ENCODE results near the gene GRIA1. TPM values are rescaled to one million over a fixed set of nuclear protein-coding genes. Genes with fewer than 3 reads are reported as not detected.

Gene GRIA1
- total and polyA plus RNA-seq, 2 of the 13 experiments (the other 11 are each of a cell fraction or from before 2014, with no cell fraction given): not detected

DNA sequence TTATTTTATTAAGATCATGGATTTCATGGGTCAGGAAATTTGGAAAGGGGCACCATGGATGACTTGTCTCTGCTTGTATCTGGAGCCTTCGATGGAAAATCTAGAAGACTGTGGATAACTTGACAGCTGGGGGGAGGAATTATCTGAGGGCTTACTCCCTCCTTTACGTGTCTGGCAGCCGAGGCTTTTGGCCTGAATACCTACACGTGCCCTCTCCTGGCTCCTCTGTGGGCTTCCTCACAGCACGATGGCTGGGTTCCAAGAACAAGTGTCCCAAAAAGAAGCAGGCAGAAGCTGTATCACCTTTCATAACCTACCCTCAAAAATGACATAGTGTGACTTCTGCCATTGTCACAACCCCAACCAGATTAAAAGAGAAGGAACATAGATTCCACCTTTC lies 228.9 kb downstream of the GRIA1 start:
- POLR2A ChIA-PET: no interaction called here
- in situ Hi-C loops (cut with HindIII; ENCODE audit: extremely low pct_ligation_motif_present, low pct_unique_long_range_greater_than_20kb): no loop called here
- no TSS peak for BruUV-seq (replicated peaks)

More for the DNA sequence above, 228.9 kb downstream of the GRIA1 start:
- WGBS (ENCODE audit: low lambda C conversion rate): 6% methylated on average over 5 of the region's 5 CpGs
- Histone ChIP-seq H3K79me2 (ENCODE audit: insufficient read depth, low read length) (no peaks in the 10 kb centered on the region), H3K4me3 (replicated peaks in 1 of 3; ENCODE audit: insufficient read depth in 1 of 3, low read depth in 2 of 3, low read length in 3 of 3) (no peak overlapping the region), H3K4me1 (ENCODE audit: insufficient read depth, low read length) (no peaks in the 10 kb centered on the region), H4K20me1 (ENCODE audit: insufficient read depth, low read length) (no peaks in the 10 kb centered on the region), H3K27me3 (ENCODE audit: control insufficient read depth in 1 of 2, insufficient read depth in 2 of 2, low read length in 2 of 2) (no peaks in the 10 kb centered on the region), H3K36me3 (replicated peaks in 1 of 2; ENCODE audit: control insufficient read depth in 1 of 2, insufficient read depth in 2 of 2, low read length in 2 of 2) (no peaks in the 10 kb centered on the region), H3K9ac (ENCODE audit: insufficient read depth, low read depth, low read length) (no peak overlapping the region), H2AFZ (ENCODE audit: low read length) (no peak overlapping the region), H3K27ac (ENCODE audit: extremely low read length, insufficient read depth, low read length) (no peak overlapping the region), H3K9me3 (ENCODE audit: low read length) (no peaks in the 10 kb centered on the region), H3K4me2 (ENCODE audit: low read depth, low read length) (no peak overlapping the region)
- FAIRE-seq (no peak), DNase-seq (ENCODE audit: low spot score) (no peak), ATAC-seq (no peak)
- CTCF ChIA-PET (ENCODE audit: low intra/inter-chr PET ratio, low total read pairs): no interaction called here
- TF ChIP-seq MIER2 (CRISPR knock-in tag; IDR thresholded peaks at IDR 0.05): no peak
- TF ChIP-seq ZNF17 (CRISPR knock-in tag; IDR thresholded peaks at IDR 0.05): no peak
- no peak for TF ChIP-seq XRCC5 (optimal IDR thresholded peaks at IDR 0.05; ENCODE audit: low read length)
- TF ChIP-seq, protein P1, sequence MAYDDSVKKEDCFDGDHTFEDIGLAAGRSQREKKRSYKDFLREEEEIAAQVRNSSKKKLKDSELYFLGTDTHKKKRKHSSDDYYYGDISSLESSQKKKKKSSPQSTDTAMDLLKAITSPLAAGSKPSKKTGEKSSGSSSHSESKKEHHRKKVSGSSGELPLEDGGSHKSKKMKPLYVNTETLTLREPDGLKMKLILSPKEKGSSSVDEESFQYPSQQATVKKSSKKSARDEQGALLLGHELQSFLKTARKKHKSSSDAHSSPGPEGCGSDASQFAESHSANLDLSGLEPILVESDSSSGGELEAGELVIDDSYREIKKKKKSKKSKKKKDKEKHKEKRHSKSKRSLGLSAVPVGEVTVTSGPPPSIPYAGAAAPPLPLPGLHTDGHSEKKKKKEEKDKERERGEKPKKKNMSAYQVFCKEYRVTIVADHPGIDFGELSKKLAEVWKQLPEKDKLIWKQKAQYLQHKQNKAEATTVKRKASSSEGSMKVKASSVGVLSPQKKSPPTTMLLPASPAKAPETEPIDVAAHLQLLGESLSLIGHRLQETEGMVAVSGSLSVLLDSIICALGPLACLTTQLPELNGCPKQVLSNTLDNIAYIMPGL (CRISPR knock-in tag; IDR thresholded peaks at IDR 0.05; ENCODE audit: borderline replicate concordance in 1 of 2, low read depth in 1 of 2): no peak
- TF ChIP-seq, protein P2, sequence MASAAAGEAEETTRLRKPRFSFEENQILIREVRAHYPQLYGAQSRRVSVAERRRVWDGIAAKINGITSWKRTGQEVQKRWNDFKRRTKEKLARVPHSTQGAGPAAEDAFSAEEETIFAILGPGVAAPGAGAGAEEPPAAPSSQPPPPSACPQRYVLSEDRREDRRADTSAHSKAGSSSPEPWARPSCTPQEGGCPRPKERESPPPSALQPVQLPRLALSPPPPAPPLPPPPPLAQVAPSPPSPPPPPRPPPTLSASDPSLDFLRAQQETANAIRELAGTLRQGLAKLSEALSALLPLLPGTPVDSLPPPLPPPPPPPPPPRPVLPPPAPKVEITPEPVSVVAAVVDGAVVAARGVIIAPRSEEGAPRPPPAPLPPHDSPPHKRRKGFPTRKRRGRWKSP (CRISPR knock-in tag; IDR thresholded peaks at IDR 0.05): no peak
- no peak for TF ChIP-seq CBX2 (IDR thresholded peaks at IDR 0.05; ENCODE audit: low read depth, low read length)
- no peak for TF ChIP-seq CBX2 (CRISPR knock-in tag; IDR thresholded peaks at IDR 0.05; ENCODE audit: low read depth)
- TF ChIP-seq THYN1 (CRISPR knock-in tag; IDR thresholded peaks at IDR 0.05; ENCODE audit: borderline replicate concordance, low read depth): no peak
- TF ChIP-seq, protein P3, sequence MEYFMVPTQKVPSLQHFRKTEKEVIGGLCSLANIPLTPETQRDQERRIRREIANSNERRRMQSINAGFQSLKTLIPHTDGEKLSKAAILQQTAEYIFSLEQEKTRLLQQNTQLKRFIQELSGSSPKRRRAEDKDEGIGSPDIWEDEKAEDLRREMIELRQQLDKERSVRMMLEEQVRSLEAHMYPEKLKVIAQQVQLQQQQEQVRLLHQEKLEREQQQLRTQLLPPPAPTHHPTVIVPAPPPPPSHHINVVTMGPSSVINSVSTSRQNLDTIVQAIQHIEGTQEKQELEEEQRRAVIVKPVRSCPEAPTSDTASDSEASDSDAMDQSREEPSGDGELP (IDR thresholded peaks at IDR 0.05; ENCODE audit: borderline replicate concordance, low read depth): no peak
- TF ChIP-seq ZNF724P (CRISPR knock-in tag; IDR thresholded peaks at IDR 0.05; ENCODE audit: borderline replicate concordance): no peak
- TF ChIP-seq RBM39 (IDR thresholded peaks at IDR 0.05; ENCODE audit: low read depth, low read length, poor library complexity, severe bottlenecking): no peak
- TF ChIP-seq, protein P4, sequence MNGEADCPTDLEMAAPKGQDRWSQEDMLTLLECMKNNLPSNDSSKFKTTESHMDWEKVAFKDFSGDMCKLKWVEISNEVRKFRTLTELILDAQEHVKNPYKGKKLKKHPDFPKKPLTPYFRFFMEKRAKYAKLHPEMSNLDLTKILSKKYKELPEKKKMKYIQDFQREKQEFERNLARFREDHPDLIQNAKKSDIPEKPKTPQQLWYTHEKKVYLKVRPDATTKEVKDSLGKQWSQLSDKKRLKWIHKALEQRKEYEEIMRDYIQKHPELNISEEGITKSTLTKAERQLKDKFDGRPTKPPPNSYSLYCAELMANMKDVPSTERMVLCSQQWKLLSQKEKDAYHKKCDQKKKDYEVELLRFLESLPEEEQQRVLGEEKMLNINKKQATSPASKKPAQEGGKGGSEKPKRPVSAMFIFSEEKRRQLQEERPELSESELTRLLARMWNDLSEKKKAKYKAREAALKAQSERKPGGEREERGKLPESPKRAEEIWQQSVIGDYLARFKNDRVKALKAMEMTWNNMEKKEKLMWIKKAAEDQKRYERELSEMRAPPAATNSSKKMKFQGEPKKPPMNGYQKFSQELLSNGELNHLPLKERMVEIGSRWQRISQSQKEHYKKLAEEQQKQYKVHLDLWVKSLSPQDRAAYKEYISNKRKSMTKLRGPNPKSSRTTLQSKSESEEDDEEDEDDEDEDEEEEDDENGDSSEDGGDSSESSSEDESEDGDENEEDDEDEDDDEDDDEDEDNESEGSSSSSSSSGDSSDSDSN (CRISPR knock-in tag; IDR thresholded peaks at IDR 0.05): no peak
- TF ChIP-seq, protein P5, sequence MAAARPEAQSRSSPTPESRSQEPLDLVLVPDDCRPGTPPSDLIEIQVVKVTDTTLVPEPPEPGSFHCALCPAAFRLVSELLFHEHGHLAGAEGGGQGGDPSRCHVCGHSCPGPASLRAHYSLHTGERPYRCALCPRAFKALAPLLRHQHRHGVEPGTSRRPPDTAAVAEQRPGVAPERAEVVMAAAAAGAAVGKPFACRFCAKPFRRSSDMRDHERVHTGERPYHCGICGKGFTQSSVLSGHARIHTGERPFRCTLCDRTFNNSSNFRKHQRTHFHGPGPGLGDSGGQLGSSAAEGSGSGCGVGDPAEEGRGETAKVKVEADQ (CRISPR knock-in tag; IDR thresholded peaks at IDR 0.05; ENCODE audit: borderline replicate concordance): no peak
- TF ChIP-seq ZSCAN25 (CRISPR knock-in tag; IDR thresholded peaks at IDR 0.05): no peak
- TF ChIP-seq ZNF432 (CRISPR knock-in tag; IDR thresholded peaks at IDR 0.05; ENCODE audit: borderline replicate concordance): no peak
- no peak for TF ChIP-seq ZNF564 (CRISPR knock-in tag; IDR thresholded peaks at IDR 0.05)
- intact Hi-C loops (cut with micrococcal nuclease; ENCODE audit: unreplicated experiment): no loop called here
